Measurements from ENCODE around the gene SPATA4. TPM values are rescaled to one million over a fixed set of nuclear protein-coding genes. Genes with fewer than 3 reads are reported as not detected.

SPATA4 gene
- total RNA-seq, 2 donors from 2014 or later = not detected

DNA sequence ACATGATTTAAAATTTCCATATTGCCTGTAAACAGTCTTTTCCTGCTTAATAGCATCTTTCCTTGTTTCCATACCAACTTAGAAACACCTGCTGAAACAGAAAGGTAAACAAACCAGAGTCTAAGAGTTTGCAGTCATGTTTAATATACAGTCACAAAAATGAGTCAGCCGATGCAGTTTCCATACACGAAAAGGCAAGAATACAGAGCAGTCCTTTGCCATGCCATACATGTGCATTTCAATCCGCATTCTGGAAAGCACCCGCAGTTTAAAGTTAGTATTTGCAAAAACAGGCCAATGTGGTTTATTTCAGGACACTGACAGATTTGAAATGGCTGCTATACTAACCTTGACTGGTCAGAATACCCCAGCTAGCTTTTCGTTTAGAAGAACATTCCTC lies 41.6 kb upstream of the SPATA4 start:
- no peaks in the 10 kb centered on the region for H3K36me3 ChIP-seq
- H3K4me1 ChIP-seq (ENCODE audit: control insufficient read depth in 1 of 2, low read depth in 2 of 2) = peaks cover 3 to 13% of the 10 kb centered on the region in 2 donors
- no peak overlapping the region for H3K4me3 ChIP-seq
- DNase-seq (ENCODE audit: low spot score) (no peak), ATAC-seq (ENCODE audit: insufficient number of reproducible peaks, low FRiP score, low read depth) (no peak)
- peak overlapping the region in 1 of 2 donors; percentile 14 for H3K27ac ChIP-seq
- TF ChIP-seq CTCF (IDR thresholded peaks at IDR 0.05) = no peak
- no peaks in the 10 kb centered on the region for H3K27me3 ChIP-seq (replicated peaks; ENCODE audit: insufficient read depth)
- H3K9me3 ChIP-seq = peaks cover 6% of the 10 kb centered on the region

DNA sequence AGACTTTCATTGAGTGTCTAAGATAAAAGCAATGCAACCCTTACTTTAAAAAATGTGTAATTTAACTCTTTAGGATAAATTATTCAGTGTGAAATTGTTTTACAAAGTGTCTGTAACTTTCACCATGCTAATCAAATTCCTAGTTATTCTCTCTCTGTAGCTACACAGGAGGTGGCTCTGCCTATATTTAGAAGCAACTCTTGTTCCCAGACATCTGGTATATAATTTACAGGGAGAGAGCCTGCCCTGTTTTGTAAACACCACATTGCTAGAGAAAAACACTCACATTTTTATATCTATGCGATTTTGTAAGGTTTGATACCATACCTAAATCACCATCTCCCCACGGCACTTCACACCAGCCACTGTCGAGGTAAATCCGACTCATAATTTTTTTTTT lies 35.5 kb upstream of the SPATA4 start:
- H3K4me3 ChIP-seq = no peak overlapping the region
- no peaks in the 10 kb centered on the region for H3K9me3 ChIP-seq
- TF ChIP-seq CTCF (IDR thresholded peaks at IDR 0.05) = no peak
- no peaks in the 10 kb centered on the region for H3K36me3 ChIP-seq
- ATAC-seq (ENCODE audit: insufficient number of reproducible peaks, low FRiP score, low read depth) (no peak), DNase-seq (ENCODE audit: low spot score) (no peak)
- no peak overlapping the region for H3K27ac ChIP-seq
- H3K4me1 ChIP-seq (ENCODE audit: control insufficient read depth in 1 of 2, low read depth in 2 of 2) = peaks cover 0 to 7% of the 10 kb centered on the region in 2 donors
- no peaks in the 10 kb centered on the region for H3K27me3 ChIP-seq (replicated peaks; ENCODE audit: insufficient read depth)

DNA sequence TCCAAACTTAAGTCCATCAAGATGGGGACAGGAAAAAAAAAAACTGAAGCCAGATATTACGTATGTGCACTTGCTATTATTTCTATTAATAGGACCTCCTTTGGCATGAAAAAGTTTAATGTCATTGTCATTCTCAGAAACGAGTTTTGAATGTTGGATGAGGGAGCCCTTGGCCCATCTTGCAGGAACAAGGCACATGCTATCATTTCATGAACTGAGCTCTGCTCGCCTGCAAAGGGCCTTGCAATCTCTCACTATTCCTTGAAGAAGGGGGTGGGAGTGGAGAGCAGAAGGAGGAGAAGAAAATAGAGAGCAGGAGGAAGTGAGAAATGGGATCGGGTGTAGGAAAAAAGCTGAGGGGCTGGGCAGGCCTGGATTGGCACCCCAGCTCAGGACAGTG lies 34.3 kb upstream of the SPATA4 start:
- H3K4me3 ChIP-seq = no peak overlapping the region
- no peaks in the 10 kb centered on the region for H3K27me3 ChIP-seq (replicated peaks; ENCODE audit: insufficient read depth)
- no peaks in the 10 kb centered on the region for H3K36me3 ChIP-seq
- no peak for TF ChIP-seq CTCF (IDR thresholded peaks at IDR 0.05)
- H3K4me1 ChIP-seq (ENCODE audit: control insufficient read depth in 1 of 2, low read depth in 2 of 2) = peaks cover 0 to 7% of the 10 kb centered on the region in 2 donors
- no peak for DNase-seq (ENCODE audit: low spot score)
- no peak overlapping the region for H3K27ac ChIP-seq
- ATAC-seq (ENCODE audit: insufficient number of reproducible peaks, low FRiP score, low read depth) = no peak
- no peaks in the 10 kb centered on the region for H3K9me3 ChIP-seq

DNA sequence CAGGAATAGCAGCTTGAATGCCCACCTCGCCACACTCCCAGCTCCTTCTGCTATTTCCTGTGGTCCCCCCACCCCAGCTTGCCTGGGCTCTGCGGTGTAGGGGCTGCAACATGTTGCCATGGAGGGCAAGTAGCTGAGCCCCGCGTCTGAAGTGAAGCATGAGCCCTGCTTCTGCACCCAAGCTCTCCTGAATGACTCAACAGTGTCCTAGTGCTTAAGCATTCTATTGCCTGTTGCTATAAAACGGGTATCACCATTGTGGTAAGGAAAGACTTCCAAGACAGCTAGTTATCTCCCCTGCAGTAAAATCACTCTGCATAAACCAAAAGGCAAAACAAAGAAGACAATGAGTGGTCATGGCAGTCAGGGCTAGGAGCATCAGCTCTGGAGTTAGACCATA lies 31.4 kb upstream of the SPATA4 start:
- Histone ChIP-seq H3K4me1 (ENCODE audit: control insufficient read depth in 1 of 2, low read depth in 2 of 2) (peaks cover 0 to 7% of the 10 kb centered on the region in 2 donors), H3K27ac (no peak overlapping the region), H3K9me3 (no peaks in the 10 kb centered on the region), H3K36me3 (no peaks in the 10 kb centered on the region), H3K27me3 (replicated peaks; ENCODE audit: insufficient read depth) (no peaks in the 10 kb centered on the region), H3K4me3 (no peak overlapping the region)
- no peak for DNase-seq (ENCODE audit: low spot score)
- TF ChIP-seq CTCF (IDR thresholded peaks at IDR 0.05) = no peak
- ATAC-seq (ENCODE audit: insufficient number of reproducible peaks, low FRiP score, low read depth) = no peak

DNA sequence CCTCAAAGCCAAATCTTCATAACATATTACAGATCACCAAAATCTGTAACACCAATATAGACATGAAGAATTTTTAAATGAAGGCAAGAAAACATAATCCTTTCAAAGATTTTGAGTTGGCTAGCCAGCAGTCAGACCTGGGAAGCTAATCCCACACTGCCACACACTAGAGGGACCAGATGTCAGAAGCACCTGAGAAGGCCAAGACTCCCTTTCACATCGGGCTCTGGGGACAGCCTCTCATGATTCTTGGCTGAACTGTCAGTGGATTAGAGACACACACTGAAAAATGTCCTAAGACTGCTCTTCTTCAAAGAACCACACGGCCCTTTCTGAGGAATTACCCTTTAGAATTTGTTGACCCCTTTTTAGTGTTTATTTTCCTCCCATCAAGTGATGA lies 28.2 kb upstream of the SPATA4 start:
- no peak for TF ChIP-seq CTCF (IDR thresholded peaks at IDR 0.05)
- ATAC-seq (ENCODE audit: insufficient number of reproducible peaks, low FRiP score, low read depth) (no peak), DNase-seq (ENCODE audit: low spot score) (no peak)
- Histone ChIP-seq H3K36me3 (no peaks in the 10 kb centered on the region), H3K27ac (no peak overlapping the region), H3K9me3 (no peaks in the 10 kb centered on the region), H3K27me3 (replicated peaks; ENCODE audit: insufficient read depth) (no peaks in the 10 kb centered on the region), H3K4me3 (no peak overlapping the region), H3K4me1 (ENCODE audit: control insufficient read depth in 1 of 2, low read depth in 2 of 2) (no peaks in the 10 kb centered on the region)
